A549 (cell line): Measurements from ENCODE around the gene GOLGA6C.

Source experiments
- BHLHE40 ChIP-seq: IDR thresholded peaks from 2 replicates; pipeline ENCODE4 v1.6.1; 2012; ENCODE audit warnings: low read depth, low read length, inconsistent platforms
- CTCF ChIP-seq: fragments of >200 bp; sonication (Bioruptor Twin); formaldehyde crosslinking; IDR thresholded peaks from 3 replicates; pipeline ENCODE4 v1.5.1; 2016
- E2F6 ChIP-seq: IDR thresholded peaks from 2 replicates; pipeline ENCODE4 v1.6.1; 2012; ENCODE audit warnings: low read depth, borderline replicate concordance
- MAFK ChIP-seq: fragments of 450-650 bp; IDR thresholded peaks from 2 replicates; pipeline ENCODE4 v1.6.1; 2014; ENCODE audit not compliant: partially characterized antibody
- POLR2A ChIP-seq: IDR thresholded peaks from 2 replicates; pipeline ENCODE4 v1.6.1; 2012; ENCODE audit warnings: mild to moderate bottlenecking, low read length
- RCOR1 ChIP-seq: fragments of 150-350 bp; IDR thresholded peaks from 2 replicates; pipeline ENCODE4 v1.6.1; 2014; ENCODE audit warnings: antibody characterized with exemption, low read length, low read depth
- SREBF2 ChIP-seq: fragments of 450-650 bp; IDR thresholded peaks from 2 replicates; pipeline ENCODE4 v1.6.1; 2014; ENCODE audit warnings: mild to moderate bottlenecking, moderate library complexity

- TF ChIP-seq CTCF: no peak
- TF ChIP-seq SREBF2: no peak
- TF ChIP-seq BHLHE40: no peak
- TF ChIP-seq RCOR1: no peak
- TF ChIP-seq E2F6: no peak
- TF ChIP-seq POLR2A: no peak
- no peak for TF ChIP-seq MAFK
These were observed 25.8 kb upstream of the GOLGA6C start for GRCh38 chr15:75232252-75232813.
